Mesenchymal stem cell (in vitro differentiated cells and primary cell): ENCODE results near the gene SMARCD1.

ENCODE experiments used
- DNase-seq: peaks from one replicate; pipeline ENCODE4 v3.0.0-alpha.2; 2013
- H2AFZ ChIP-seq: one replicate; pipeline ENCODE4 v1.6.1; 2013; ENCODE audit warnings: low read depth, mild to moderate bottlenecking, control low read depth, inconsistent platforms, low read length, moderate library complexity
- H2AK5ac ChIP-seq: 2 replicates; pipeline ENCODE4 v1.6.1; 2013; ENCODE audit warnings: low read length, moderate library complexity, mild to moderate bottlenecking, inconsistent platforms; ENCODE audit not compliant: severe bottlenecking
- H2BK120ac ChIP-seq: one replicate; pipeline ENCODE4 v1.6.1; 2013; ENCODE audit warnings: low read depth, mild to moderate bottlenecking, inconsistent platforms, low read length, moderate library complexity
- H2BK12ac ChIP-seq, 2 experiments: one replicate each; pipeline ENCODE4 v1.6.1; 2013; ENCODE audit warnings: inconsistent platforms in 2 of 2, low read length in 2 of 2, mild to moderate bottlenecking in 2 of 2, moderate library complexity in 2 of 2, control low read depth in 1 of 2
- H2BK15ac ChIP-seq: one replicate; pipeline ENCODE4 v1.6.1; 2013; ENCODE audit warnings: mild to moderate bottlenecking, low read depth, inconsistent platforms; ENCODE audit not compliant: poor library complexity, severe bottlenecking
- H2BK5ac ChIP-seq: 2 replicates; pipeline ENCODE4 v1.6.1; 2013; ENCODE audit warnings: low read depth, mild to moderate bottlenecking, low read length, control low read depth, inconsistent platforms; ENCODE audit not compliant: poor library complexity, severe bottlenecking
- H3K14ac ChIP-seq, 2 experiments: one replicate each; pipeline ENCODE4 v1.6.1; 2013; ENCODE audit warnings: inconsistent platforms in 2 of 2, low read length in 2 of 2, control low read depth in 1 of 2, mild to moderate bottlenecking in 1 of 2, moderate library complexity in 1 of 2
- H3K18ac ChIP-seq, 2 experiments: one replicate each; pipeline ENCODE4 v1.6.1; 2013; ENCODE audit warnings: inconsistent platforms in 2 of 2, low read length in 2 of 2, control low read depth in 1 of 2, low read depth in 1 of 2, mild to moderate bottlenecking in 1 of 2
- H3K23ac ChIP-seq, 2 experiments: one replicate each; pipeline ENCODE4 v1.6.1; 2013; ENCODE audit warnings: inconsistent platforms in 2 of 2, low read length in 2 of 2, mild to moderate bottlenecking in 2 of 2, moderate library complexity in 2 of 2, control low read depth in 1 of 2
- H3K27ac ChIP-seq: 2 replicates; pipeline ENCODE4 v1.5.1; 2013; ENCODE audit warnings: mild to moderate bottlenecking, moderate library complexity, low read length, control low read depth, inconsistent platforms; ENCODE audit not compliant: poor library complexity, severe bottlenecking
- H3K27me3 ChIP-seq, 2 experiments: 2 replicates each; pipeline versions ENCODE4 v1.6.1 to v1.7.0; 2013; ENCODE audit warnings: low read length in 2 of 2, mild to moderate bottlenecking in 2 of 2, moderate library complexity in 2 of 2, control low read depth in 1 of 2, inconsistent platforms in 1 of 2; ENCODE audit not compliant: control insufficient read depth in 1 of 2, insufficient read depth in 1 of 2
- H3K36me3 ChIP-seq, 2 experiments: 2 replicates each; pipeline versions ENCODE4 v1.6.1 to v1.7.0; 2013; ENCODE audit warnings: low read length in 2 of 2, control low read depth in 1 of 2, inconsistent platforms in 1 of 2, low read depth in 1 of 2, mild to moderate bottlenecking in 1 of 2; ENCODE audit not compliant: insufficient read depth in 2 of 2, control insufficient read depth in 1 of 2
- H3K4ac ChIP-seq, 2 experiments: one replicate each; pipeline ENCODE4 v1.6.1; 2013; ENCODE audit warnings: inconsistent platforms in 2 of 2, low read length in 2 of 2, mild to moderate bottlenecking in 2 of 2, moderate library complexity in 2 of 2, control low read depth in 1 of 2, low read depth in 1 of 2
- H3K4me1 ChIP-seq: 2 replicates; pipeline ENCODE4 v1.6.1; 2013; ENCODE audit warnings: low read depth, low read length, control low read depth; ENCODE audit not compliant: control insufficient read depth, insufficient read depth
- H3K4me2 ChIP-seq: 2 replicates; pipeline ENCODE4 v1.6.1; 2013; ENCODE audit warnings: low read length, mild to moderate bottlenecking, inconsistent platforms; ENCODE audit not compliant: poor library complexity, severe bottlenecking
- H3K4me3 ChIP-seq, 2 experiments: 2 replicates each; pipeline versions ENCODE4 v1.5.1 to v1.7.0; 2013; ENCODE audit warnings: low read length in 2 of 2, mild to moderate bottlenecking in 2 of 2, control low read depth in 1 of 2, low read depth in 1 of 2; ENCODE audit not compliant: insufficient read depth in 1 of 2
- H3K79me1 ChIP-seq: replicated peaks from 2 replicates; pipeline ENCODE4 v1.6.1; 2013; ENCODE audit warnings: mild to moderate bottlenecking, control low read depth, low read length, inconsistent platforms; ENCODE audit not compliant: poor library complexity, severe bottlenecking
- H3K9ac ChIP-seq: 2 replicates; pipeline ENCODE4 v1.7.0; 2013; ENCODE audit warnings: mild to moderate bottlenecking, low read length, moderate library complexity
- H3K9me3 ChIP-seq: 2 replicates; pipeline ENCODE4 v1.7.0; 2013; ENCODE audit warnings: mild to moderate bottlenecking, low read length; ENCODE audit not compliant: control insufficient read depth
- H4K8ac ChIP-seq: one replicate; pipeline ENCODE4 v1.6.1; 2013; ENCODE audit warnings: inconsistent platforms, mild to moderate bottlenecking, low read length, moderate library complexity
- H4K91ac ChIP-seq: one replicate; pipeline ENCODE4 v1.6.1; 2013; ENCODE audit warnings: mild to moderate bottlenecking, low read length, inconsistent platforms
- WGBS: methylation state at CpG from one replicate; pipeline ENCODE4 v1.1.7; 2013; ENCODE audit warnings: mixed read lengths; 5-methylcytosine and 5-hydroxymethylcytosine counted together

The SMARCD1 gene

GRCh38 chr12:50120953-50121352 is 35.8 kb downstream of the SMARCD1 start:
- H3K14ac ChIP-seq = no peak overlapping the region
- H2BK15ac ChIP-seq = no peak overlapping the region
- no peak overlapping the region for H3K4ac ChIP-seq
- H2BK5ac ChIP-seq = no peak overlapping the region
- no peak overlapping the region for H2AFZ ChIP-seq
- H3K79me1 ChIP-seq = peaks cover 31% of the 10 kb centered on the region
- H3K4me1 ChIP-seq = no peaks in the 10 kb centered on the region
- WGBS = 98% methylated on average over 3 of the region's 3 CpGs
- H2BK120ac ChIP-seq = no peak overlapping the region
- H4K91ac ChIP-seq = no peak overlapping the region
- H4K8ac ChIP-seq = no peak overlapping the region
- H3K4me2 ChIP-seq = no peak overlapping the region
- H3K9me3 ChIP-seq = no peaks in the 10 kb centered on the region
- H3K9ac ChIP-seq = no peak overlapping the region
- H3K18ac ChIP-seq = no peak overlapping the region
- H2AK5ac ChIP-seq = no peak overlapping the region
- no peaks in the 10 kb centered on the region for H3K27me3 ChIP-seq
- no peak for DNase-seq
- no peak overlapping the region for H3K23ac ChIP-seq
- H2BK12ac ChIP-seq = no peak overlapping the region
- no peak overlapping the region for H3K27ac ChIP-seq
- no peak overlapping the region for H3K4me3 ChIP-seq
- peaks cover 36 to 80% of the 10 kb centered on the region in 2 experiments for H3K36me3 ChIP-seq

- Histone ChIP-seq H3K9ac (no peak overlapping the region), H3K9me3 (no peaks in the 10 kb centered on the region), H2AK5ac (no peak overlapping the region), H3K4me1 (no peaks in the 10 kb centered on the region), H3K23ac (no peak overlapping the region), H3K4me3 (no peak overlapping the region), H2BK120ac (no peak overlapping the region), H3K27me3 (no peaks in the 10 kb centered on the region), H3K18ac (no peak overlapping the region), H3K36me3 (peaks cover 34 to 77% of the 10 kb centered on the region in 2 experiments), H3K4ac (no peak overlapping the region), H3K4me2 (no peak overlapping the region), H2AFZ (no peak overlapping the region), H2BK15ac (no peak overlapping the region), H2BK12ac (no peak overlapping the region), H4K8ac (no peak overlapping the region), H4K91ac (no peak overlapping the region), H3K27ac (no peak overlapping the region), H3K14ac (no peak overlapping the region), H3K79me1 (peaks cover 31% of the 10 kb centered on the region), H2BK5ac (no peak overlapping the region)
- DNase-seq = no peak
- WGBS = no CpG with 5 or more reads among the region's 5 CpGs
Observed at GRCh38 chr12:50121641-50122040, 36.5 kb downstream of the SMARCD1 start.

- H3K4ac ChIP-seq = no peak overlapping the region
- no peak overlapping the region for H4K91ac ChIP-seq
- H3K18ac ChIP-seq = no peak overlapping the region
- DNase-seq = no peak
- H3K14ac ChIP-seq = no peak overlapping the region
- peaks cover 33 to 85% of the 10 kb centered on the region in 2 experiments for H3K36me3 ChIP-seq
- WGBS = 92% methylated on average over 1 of the region's 2 CpGs
- peaks cover 27% of the 10 kb centered on the region for H3K79me1 ChIP-seq
- no peak overlapping the region for H2BK5ac ChIP-seq
- H2AK5ac ChIP-seq = no peak overlapping the region
- no peak overlapping the region for H2BK120ac ChIP-seq
- H3K4me3 ChIP-seq = no peak overlapping the region
- H3K4me1 ChIP-seq = peaks cover 3% of the 10 kb centered on the region
- no peaks in the 10 kb centered on the region for H3K9me3 ChIP-seq
- H3K27ac ChIP-seq = no peak overlapping the region
- no peaks in the 10 kb centered on the region for H3K27me3 ChIP-seq
- H3K23ac ChIP-seq = no peak overlapping the region
- no peak overlapping the region for H4K8ac ChIP-seq
- H3K9ac ChIP-seq = no peak overlapping the region
- no peak overlapping the region for H2AFZ ChIP-seq
- H3K4me2 ChIP-seq = no peak overlapping the region
- no peak overlapping the region for H2BK15ac ChIP-seq
- H2BK12ac ChIP-seq = no peak overlapping the region
Observed at GRCh38 chr12:50123203-50123602, 38.1 kb downstream of the SMARCD1 start.

GRCh38 chr12:50127546-50127945 is 42.4 kb downstream of the SMARCD1 start:
- Histone ChIP-seq H2BK5ac (no peak overlapping the region), H3K18ac (no peak overlapping the region), H3K4me1 (peaks cover 5% of the 10 kb centered on the region), H2BK120ac (no peak overlapping the region), H3K79me1 (peaks cover 15% of the 10 kb centered on the region), H2AFZ (no peak overlapping the region), H2BK15ac (no peak overlapping the region), H3K4me2 (no peak overlapping the region), H3K9ac (no peak overlapping the region), H3K14ac (no peak overlapping the region), H3K23ac (no peak overlapping the region), H3K27ac (no peak overlapping the region), H3K9me3 (no peaks in the 10 kb centered on the region), H2AK5ac (no peak overlapping the region), H3K27me3 (no peaks in the 10 kb centered on the region), H4K91ac (no peak overlapping the region), H3K4me3 (no peak overlapping the region), H3K4ac (no peak overlapping the region), H2BK12ac (no peak overlapping the region), H3K36me3 (peaks cover 31 to 79% of the 10 kb centered on the region in 2 experiments), H4K8ac (no peak overlapping the region)
- 91% methylated on average over 2 of the region's 2 CpGs for WGBS
- DNase-seq = no peak
